OCI-LY3 (cell line): ENCODE data around the gene AACS.
"Not testable (repeated sequence)": the region's sequence is repeated elsewhere in the genome, so short reads cannot be mapped to it uniquely, and the experiment has no call there.

Experiments
- H2AFZ ChIP-seq: fragments of 200-600, 300-600 bp; shearing (Covaris generic); 2 replicates; pipeline ENCODE4 v1.6.0; 2014; ENCODE audit warnings: antibody characterized with exemption, low read depth, low read length
- H3K27ac ChIP-seq: fragments of 200-600, 300-600 bp; sonication (generic); 2 replicates; pipeline ENCODE4 v1.5.1; 2014; ENCODE audit warnings: mild to moderate bottlenecking, low read length, moderate library complexity, mixed read lengths
- H3K27me3 ChIP-seq: fragments of 200-600, 300-600 bp; sonication (generic); 2 replicates; pipeline ENCODE4 v1.6.1; 2014; ENCODE audit warnings: low read depth, low read length, mixed read lengths
- H3K36me3 ChIP-seq: fragments of 200-600, 300-600 bp; sonication (generic); replicated peaks from 2 replicates; pipeline ENCODE3; 2014; ENCODE audit warnings: low read depth, low read length, mixed read lengths
- H3K4me1 ChIP-seq: fragments of 300-600, 200-600 bp; sonication (generic); 2 replicates; pipeline ENCODE4 v1.6.1; 2014; ENCODE audit warnings: low read length, mixed read lengths
- H3K4me2 ChIP-seq: fragments of 200-600, 300-600 bp; sonication (generic); 2 replicates; pipeline ENCODE4 v1.6.1; 2014; ENCODE audit warnings: low read length, mixed read lengths
- H3K4me3 ChIP-seq: fragments of 300-600, 200-600 bp; sonication (generic); 2 replicates; pipeline ENCODE4 v1.5.1; 2014; ENCODE audit warnings: antibody characterized with exemption, mild to moderate bottlenecking, low read length, moderate library complexity
- H3K79me2 ChIP-seq: fragments of 300-600, 200-600 bp; shearing (Covaris generic); 2 replicates; pipeline ENCODE4 v1.6.1; 2014; ENCODE audit warnings: mild to moderate bottlenecking, low read length, mixed read lengths
- H3K9ac ChIP-seq: fragments of 300-600, 200-600 bp; shearing (Covaris generic); 2 replicates; pipeline ENCODE4 v1.6.0; 2014; ENCODE audit warnings: mild to moderate bottlenecking, low read length, moderate library complexity
- H3K9me3 ChIP-seq: fragments of 200-600, 300-600 bp; shearing (Covaris generic); 2 replicates; pipeline ENCODE4 v1.6.1; 2014; ENCODE audit warnings: low read length, mixed read lengths; ENCODE audit not compliant: insufficient read depth
- H4K20me1 ChIP-seq: fragments of 200-600, 300-600 bp; sonication (generic); 2 replicates; pipeline ENCODE4 v1.6.1; 2016; ENCODE audit warnings: low read length, mixed read lengths; ENCODE audit not compliant: insufficient read depth
- CTCF ChIP-seq: fragments of 200-600, 300-600 bp; sonication (generic); IDR thresholded peaks from 2 replicates; pipeline ENCODE4 v1.5.1; 2014; ENCODE audit warnings: antibody characterized with exemption, low read length, low read depth
- EZH2phosphoT487 ChIP-seq: fragments of 200-600 bp; shearing (Covaris generic); IDR thresholded peaks from 2 replicates; pipeline ENCODE4 v1.6.1; 2018; ENCODE audit warnings: antibody characterized with exemption, mixed run types, low read depth

AACS gene

GRCh38 chr12:125137766-125138344 is 72.6 kb downstream of the AACS start:
- Histone ChIP-seq H3K9ac (no peak overlapping the region), H3K27ac (no peak overlapping the region), H3K4me1 (peaks cover 6% of the 10 kb centered on the region; the same call in 1 of the 2 replicates), H4K20me1 (no peaks in the 10 kb centered on the region; the same call in 1 of the 2 replicates), H3K4me2 (no peak overlapping the region), H3K27me3 (no peaks in the 10 kb centered on the region), H3K4me3 (no peak overlapping the region), H3K36me3 (peaks cover 3% of the 10 kb centered on the region), H3K79me2 (no peaks in the 10 kb centered on the region), H3K9me3 (no peaks in the 10 kb centered on the region), H2AFZ (no peak overlapping the region)
- TF ChIP-seq CTCF (no peak), EZH2phosphoT487 (no peak)

GRCh38 chr12:125140279-125141209 is 75.3 kb downstream of the AACS start:
- Histone ChIP-seq H3K27ac (no peak overlapping the region), H3K4me3 (no peak overlapping the region), H3K36me3 (peaks cover 3% of the 10 kb centered on the region), H3K4me2 (no peak overlapping the region), H4K20me1 (no peaks in the 10 kb centered on the region; the same call in 1 of the 2 replicates), H3K9ac (no peak overlapping the region), H2AFZ (no peak overlapping the region), H3K27me3 (no peaks in the 10 kb centered on the region), H3K9me3 (no peaks in the 10 kb centered on the region), H3K4me1 (peaks cover 6% of the 10 kb centered on the region; the same call in 1 of the 2 replicates), H3K79me2 (no peaks in the 10 kb centered on the region)
- no peak for TF ChIP-seq EZH2phosphoT487
- TF ChIP-seq CTCF = no peak

GRCh38 chr12:125141210-125141573 is 76.0 kb downstream of the AACS start:
- not testable (repeated sequence) for H3K27ac ChIP-seq, H3K79me2 ChIP-seq, H3K4me1 ChIP-seq, H2AFZ ChIP-seq, H3K4me2 ChIP-seq, H4K20me1 ChIP-seq, H3K36me3 ChIP-seq, H3K9me3 ChIP-seq, H3K4me3 ChIP-seq, H3K9ac ChIP-seq, H3K27me3 ChIP-seq

- Histone ChIP-seq H3K27ac (no peak overlapping the region), H3K27me3 (no peaks in the 10 kb centered on the region), H2AFZ (no peak overlapping the region), H3K4me3 (no peak overlapping the region), H4K20me1 (no peaks in the 10 kb centered on the region; the same call in 1 of the 2 replicates), H3K9me3 (no peaks in the 10 kb centered on the region), H3K9ac (no peak overlapping the region), H3K4me1 (peaks cover 6% of the 10 kb centered on the region; the same call in 1 of the 2 replicates), H3K4me2 (no peak overlapping the region), H3K79me2 (no peaks in the 10 kb centered on the region), H3K36me3 (peaks cover 3% of the 10 kb centered on the region)
- no peak for TF ChIP-seq EZH2phosphoT487
- no peak for TF ChIP-seq CTCF
Observed at GRCh38 chr12:125142601-125143000, 77.4 kb downstream of the AACS start.
